K562 (cell line): Measurements from ENCODE around the gene ADIPOQ. TPM values are rescaled to one million over a fixed set of nuclear protein-coding genes. Genes with fewer than 3 reads are reported as not detected.

Experiments used
- ATAC-seq: fragments of 200-7000 bp; cut with Tn5 transposase; 3 replicates; pipeline ENCODE4 v1.9.1; 2020; ENCODE audit warnings: moderate library complexity
- BruUV-seq: library from RNA; stranded (reverse); fragments of 400-500 nt; replicated peaks from 2 replicates; lab custom pipeline; 2021; lab: Mats Ljungman, UMichigan
- CTCF ChIA-PET: fragments of 300-600 bp; formaldehyde crosslinking; extraction: SDS; loops from one replicate; lab custom pipeline; 2021; ENCODE audit warnings: low intra/inter-chr PET ratio; lab: Yijun Ruan, JAX
- POLR2A ChIA-PET: fragments of 300-600, 350-650 bp; sonication (Branson Sonifier 250); formaldehyde crosslinking; extraction: SDS; loops from one replicate; lab custom pipeline; 2021; ENCODE audit warnings: antibody characterized with exemption, inconsistent platforms; lab: Yijun Ruan, JAX
- DNase-seq, 4 experiments: peaks; one replicate each; pipeline versions ENCODE4 v3.0.0 to v3.0.0-alpha.2; 2011 to 2018; ENCODE audit warnings: low spot score in 3 of 4, mixed read lengths in 3 of 4; ENCODE audit errors: extremely low read depth in 1 of 4
- FAIRE-seq: peaks from 2 replicates; lab custom pipeline; 2011; peaks lifted over from hg19 to GRCh38; lab: Jason Lieb, UNC
- H2AFZ ChIP-seq: 2 replicates; pipeline ENCODE4 v1.6.0; 2011; ENCODE audit warnings: low read depth, low read length, control low read depth, inconsistent platforms
- H3K27ac ChIP-seq: fragments of 200-600 bp; 3 replicates; pipeline ENCODE4 v1.8.0; 2011; ENCODE audit warnings: low read depth, mild to moderate bottlenecking, control low read depth, inconsistent platforms, low read length, moderate library complexity, mixed read lengths; ENCODE audit errors: extremely low read depth
- H3K27me3 ChIP-seq, 2 experiments: fragments of 300-600 bp in 1 of 2; 2 replicates in 1 of 2; 3 replicates in 1 of 2; pipeline versions ENCODE4 v1.6.0 to v1.8.0; 2011; ENCODE audit warnings: inconsistent platforms in 2 of 2, low read length in 2 of 2, mild to moderate bottlenecking in 1 of 2, mixed read lengths in 1 of 2, moderate library complexity in 1 of 2; ENCODE audit not compliant: control insufficient read depth in 2 of 2, insufficient read depth in 2 of 2
- H3K36me3 ChIP-seq: fragments of 300-600 bp; 3 replicates; pipeline ENCODE4 v1.8.0; 2011; ENCODE audit warnings: mild to moderate bottlenecking, low read length, inconsistent platforms; ENCODE audit not compliant: control insufficient read depth, insufficient read depth
- H3K4me1 ChIP-seq, 2 experiments: fragments of 200-600 bp in 1 of 2; replicated peaks in 1 of 2; 2 replicates in 1 of 2; 3 replicates in 1 of 2; pipeline versions ENCODE4 v1.5.1 to v1.8.0; 2011; ENCODE audit warnings: inconsistent platforms in 2 of 2, low read length in 2 of 2, mild to moderate bottlenecking in 1 of 2, mixed read lengths in 1 of 2, moderate library complexity in 1 of 2; ENCODE audit not compliant: control insufficient read depth in 2 of 2, insufficient read depth in 2 of 2
- H3K4me2 ChIP-seq: 2 replicates; pipeline ENCODE4 v1.6.1; 2011; ENCODE audit warnings: low read length, control low read depth, inconsistent platforms, mixed read lengths; ENCODE audit not compliant: insufficient read depth
- H3K4me3 ChIP-seq: fragments of 200-600 bp; sonication (generic), shearing (Covaris generic); 2 replicates; pipeline ENCODE4 v1.5.1; 2016; ENCODE audit warnings: control low read depth, inconsistent platforms
- H3K79me2 ChIP-seq: fragments of 200-600 bp; 3 replicates; pipeline ENCODE4 v1.8.0; 2011; ENCODE audit warnings: low read length, inconsistent platforms; ENCODE audit not compliant: control insufficient read depth, insufficient read depth
- H3K9ac ChIP-seq, 2 experiments: 2 replicates each; pipeline versions ENCODE4 v1.6.0 to v1.6.1; 2011; ENCODE audit warnings: low read depth in 2 of 2, low read length in 2 of 2, control low read depth in 1 of 2, inconsistent platforms in 1 of 2, mild to moderate bottlenecking in 1 of 2, mixed read lengths in 1 of 2; ENCODE audit not compliant: insufficient read depth in 1 of 2
- H3K9me1 ChIP-seq: one replicate; pipeline ENCODE4 v1.6.0; 2011; ENCODE audit warnings: inconsistent platforms, mild to moderate bottlenecking, low read length, moderate library complexity; ENCODE audit not compliant: control insufficient read depth, insufficient read depth
- H3K9me3 ChIP-seq: replicated peaks from 2 replicates; pipeline ENCODE4 v1.5.1; 2011; ENCODE audit warnings: low read depth, low read length, inconsistent platforms; ENCODE audit not compliant: control insufficient read depth, insufficient read depth
- H4K20me1 ChIP-seq: replicated peaks from 2 replicates; pipeline ENCODE4 v1.6.1; 2011; ENCODE audit warnings: low read length, inconsistent platforms, mixed read lengths; ENCODE audit not compliant: control insufficient read depth, insufficient read depth
- BACH1 ChIP-seq: fragments of 200-800 bp; sonication (Bioruptor generic); IDR thresholded peaks from 2 replicates; pipeline ENCODE4 v1.6.1; 2016; ENCODE audit warnings: missing genetic modification characterization, missing compliant biosample characterization
- CBFA2T3 ChIP-seq: fragments of 450-650 bp; IDR thresholded peaks from 2 replicates; pipeline ENCODE4 v1.6.1; 2017
- EGR1 ChIP-seq: fragments of 450-650 bp; conservative IDR thresholded peaks from 2 replicates; pipeline ENCODE4 v1.6.1; 2017; ENCODE audit warnings: mild to moderate bottlenecking
- ESRRA ChIP-seq: fragments of 450-650 bp; IDR thresholded peaks from 2 replicates; pipeline ENCODE4 v1.6.1; 2014; ENCODE audit warnings: low read depth, mild to moderate bottlenecking, moderate library complexity, borderline replicate concordance
- GMEB1 ChIP-seq: fragments of 250-450 bp; sonication (Bioruptor Pico); IDR thresholded peaks from 2 replicates; pipeline ENCODE4 v1.4.0; 2020; ENCODE audit warnings: mild to moderate bottlenecking
- HDGF ChIP-seq: fragments of 450-650 bp; IDR thresholded peaks from 2 replicates; pipeline ENCODE4 v1.6.1; 2016
- KLF16 ChIP-seq: IDR thresholded peaks from 2 replicates; pipeline ENCODE4 v1.6.1; 2016; ENCODE audit warnings: antibody characterized with exemption
- MITF ChIP-seq: IDR thresholded peaks from 2 replicates; pipeline ENCODE4 v1.6.1; 2014; ENCODE audit warnings: antibody characterized with exemption
- NKRF ChIP-seq: fragments of 450-650 bp; IDR thresholded peaks from 2 replicates; pipeline ENCODE4 v1.6.1; 2016; ENCODE audit warnings: borderline replicate concordance
- NR1H2 ChIP-seq: sonication (generic); formaldehyde crosslinking; IDR thresholded peaks from 2 replicates; pipeline ENCODE4 v1.4.0; 2020; ENCODE audit warnings: mild to moderate bottlenecking, missing genetic modification reagents
- NR3C1 ChIP-seq: sonication (generic); formaldehyde crosslinking; IDR thresholded peaks from 2 replicates; pipeline ENCODE4 v1.8.1; 2022; ENCODE audit warnings: missing genetic modification reagents
- POLR2AphosphoS5 ChIP-seq: IDR thresholded peaks from 2 replicates; pipeline ENCODE4 v1.6.1; 2011; ENCODE audit warnings: mild to moderate bottlenecking, low read depth, low read length, moderate library complexity; ENCODE audit not compliant: control insufficient read depth, insufficient read depth
- RBM14 ChIP-seq: fragments of 200-400 bp; formaldehyde crosslinking; IDR thresholded peaks from 2 replicates; pipeline ENCODE4 v1.6.1; 2018; ENCODE audit warnings: low read depth, mild to moderate bottlenecking, low read length, moderate library complexity, borderline replicate concordance; ENCODE audit not compliant: insufficient read depth
- SRSF7 ChIP-seq: fragments of 200-400 bp; formaldehyde crosslinking; optimal IDR thresholded peaks from 2 replicates; pipeline ENCODE3; 2017; ENCODE audit warnings: mild to moderate bottlenecking, low read depth, low read length
- ZKSCAN8 ChIP-seq: fragments of 200-800 bp; sonication (Bioruptor generic); IDR thresholded peaks from 2 replicates; pipeline ENCODE4 v1.6.1; 2016; ENCODE audit warnings: missing genetic modification characterization, missing compliant biosample characterization
- ZNF696 ChIP-seq: fragments of 250-450 bp; sonication (Bioruptor Pico); conservative IDR thresholded peaks from 2 replicates; pipeline ENCODE4 v1.4.0; 2020; ENCODE audit warnings: mild to moderate bottlenecking, moderate library complexity
- WGBS: fragments of 100-300 bp; shearing (Covaris generic); methylation state at CpG from one replicate; pipeline ENCODE4 v1.1.6; 2016; ENCODE audit warnings: low coverage, mixed read lengths; ENCODE audit not compliant: insufficient coverage; ENCODE audit errors: missing lambda C conversion rate; 5-methylcytosine and 5-hydroxymethylcytosine counted together
- in situ Hi-C: fragments of 300-500 bp; cut with MboI; formaldehyde crosslinking; loops from 4 replicates; pipeline ENCODE4 v1.15.0; 2018; ENCODE audit warnings: inconsistent platforms, mixed read lengths
- intact Hi-C: fragments of 100-400 bp; cut with micrococcal nuclease; formaldehyde crosslinking; loops from 2 replicates; pipeline ENCODE4 v1.14.2; 2022
- polyA plus RNA-seq, 8 experiments: library from polyadenylated mRNA; depleted of rRNA in 4 of 8; stranded (reverse) in 5 of 8; unstranded in 3 of 8; fragments of >200 nt; fragmentation: Nextera tagmentation in 2 of 8; fragmentation: Illumina TruSeq in 1 of 8; extraction: Ambion mirVana in 2 of 8; extraction: Trizol in 1 of 8; gene quantifications; 2 replicates each; pipeline versions ENCODE4 v1.2.1 to v1.2.3, GENCODE V29; 2011 to 2014; ENCODE audit warnings: inconsistent platforms in 1 of 8, missing spikeins in 1 of 8
- total RNA-seq, 7 experiments: library from RNA; depleted of rRNA in 6 of 7; stranded (reverse); fragments of >200 nt in 6 of 7; fragmentation: Illumina TruSeq in 2 of 7; extraction: Trizol in 2 of 7; gene quantifications; 2 replicates each; pipeline versions ENCODE4 v1.2.1 to v1.2.3, GENCODE V29; 2011 to 2021; ENCODE audit warnings: low replicate concordance in 1 of 7

ADIPOQ gene
- total and polyA plus RNA-seq, 9 of the 15 experiments (the other 6 are each of a cell fraction or from before 2014, with no cell fraction given) = 0.01 to 0.04 (median 0.03) TPM; not detected in 4

- TF ChIP-seq NKRF (no peak), EGR1 (no peak), SRSF7 (no peak), BACH1 (tag) (no peak), NR3C1 (CRISPR knock-in tag) (no peak)
- TF ChIP-seq, all 486 proteins: peak for 0
Observed at GRCh38 chr3:186842426-186843038, at the start of gene ADIPOQ (continued).

- no TSS peak for BruUV-seq
- H3K36me3 ChIP-seq = peaks cover 92% of the 10 kb centered on the region
- 96% methylated on average over 3 of the region's 3 CpGs for WGBS
Observed at GRCh38 chr3:186798239-186798874, 44.2 kb upstream of the ADIPOQ start.

More at GRCh38 chr3:186798239-186798874, 44.2 kb upstream of the ADIPOQ start:
- Histone ChIP-seq H3K4me3 (no peak overlapping the region), H3K79me2 (peaks cover 13% of the 10 kb centered on the region; the same call in 2 of the 3 replicates), H3K9me3 (no peaks in the 10 kb centered on the region), H4K20me1 (no peaks in the 10 kb centered on the region), H3K4me1 (no peaks in the 10 kb centered on the region), H2AFZ (no peak overlapping the region), H3K4me2 (no peak overlapping the region), H3K9me1 (no peaks in the 10 kb centered on the region), H3K9ac (no peak overlapping the region), H3K27me3 (no peaks in the 10 kb centered on the region), H3K27ac (no peak overlapping the region)
- in situ Hi-C loops (no loop called here), intact Hi-C loops (no loop called here)
- FAIRE-seq (peak; percentile 6), DNase-seq (no peak), ATAC-seq (no peak)
- POLR2A ChIA-PET = interaction anchor here (0.7 to 4.2 kb wide), 4 partner anchors 8 to 15 kb away, joined by 3 to 40 read pairs (median 4); partner anchors contain the start of gene EIF4A2
- no peak for TF ChIP-seq ESRRA
- no peak for TF ChIP-seq MITF
- no peak for TF ChIP-seq POLR2AphosphoS5
- no peak for TF ChIP-seq GMEB1 (CRISPR knock-in tag)
- no peak for TF ChIP-seq CBFA2T3
- no peak for TF ChIP-seq RBM14
- TF ChIP-seq KLF16 = no peak
- no peak for TF ChIP-seq HDGF
- TF ChIP-seq NR1H2 = no peak
- TF ChIP-seq ZNF696 (CRISPR knock-in tag) = no peak
- TF ChIP-seq ZKSCAN8 (CRISPR knock-in tag) = no peak
- CTCF ChIA-PET = no interaction called here
